ENCODE data around the gene PABPN1. TPM values are rescaled to one million over a fixed set of nuclear protein-coding genes. Genes with fewer than 3 reads are reported as not detected.
"Not testable (repeated sequence)": the region's sequence is repeated elsewhere in the genome, so short reads cannot be mapped to it uniquely, and the experiment has no call there.

PABPN1 gene
- total RNA-seq, 1 donor from 2014 or later: 86.9 TPM

- DNase-seq (ENCODE audit: low spot score) (peak; percentile 99), ATAC-seq (peak; percentile 80)
Measured at GRCh38 chr14:23301288-23301968, 19.8 kb upstream of the PABPN1 start.

GRCh38 chr14:23301969-23302289, 19.3 kb upstream of the PABPN1 start:
- peak; percentile 37 for ATAC-seq
- DNase-seq (ENCODE audit: low spot score): no peak

- ATAC-seq (peak; percentile 65), DNase-seq (ENCODE audit: low spot score) (peak; percentile 79)
Measured at GRCh38 chr14:23302290-23303225, 18.7 kb upstream of the PABPN1 start, which contains the start of gene PPP1R3E. TSS of gene PPP1R3E (minus strand) at chr14:23302859. CDS start at chr14:23302576, 283 bp downstream.

- ATAC-seq: peak; percentile 73
- DNase-seq (ENCODE audit: low spot score): peak; percentile 92
Measured at GRCh38 chr14:23306412-23307145, 14.7 kb upstream of the PABPN1 start, which contains the start of gene BCL2L2. TSS of gene BCL2L2 (plus strand) at chr14:23306833. CDS start at chr14:23307768, 935 bp downstream.

GRCh38 chr14:23307146-23307530, 14.1 kb upstream of the PABPN1 start:
- ATAC-seq (no peak), DNase-seq (ENCODE audit: low spot score) (no peak)

- DNase-seq (ENCODE audit: low spot score): no peak
- no peak for ATAC-seq
Measured at GRCh38 chr14:23307687-23308644, 13.3 kb upstream of the PABPN1 start.

- no peak for DNase-seq (ENCODE audit: low spot score)
- ATAC-seq: no peak
Measured at GRCh38 chr14:23308721-23309445, 12.4 kb upstream of the PABPN1 start.

GRCh38 chr14:23310546-23310945, 10.7 kb upstream of the PABPN1 start:
- ATAC-seq (no peak), DNase-seq (ENCODE audit: low spot score) (no peak)

GRCh38 chr14:23316300-23316699, 5.0 kb upstream of the PABPN1 start:
- DNase-seq (ENCODE audit: low spot score): no peak
- ATAC-seq: no peak

- DNase-seq (ENCODE audit: low spot score) (no peak), ATAC-seq (no peak)
Measured at GRCh38 chr14:23319746-23320583, 1.3 kb upstream of the PABPN1 start.

- peak; percentile 74 for DNase-seq (ENCODE audit: low spot score)
- ATAC-seq: peak; percentile 55
Measured at GRCh38 chr14:23321572-23322547, 603 bp downstream of the PABPN1 start.

GRCh38 chr14:23322568-23323517, 1.6 kb downstream of the PABPN1 start:
- ATAC-seq: no peak
- DNase-seq (ENCODE audit: low spot score): no peak

GRCh38 chr14:23323838-23324454, 2.7 kb downstream of the PABPN1 start:
- ATAC-seq: no peak
- DNase-seq (ENCODE audit: low spot score): no peak

GRCh38 chr14:23324455-23324846, 3.2 kb downstream of the PABPN1 start:
- DNase-seq (ENCODE audit: low spot score) (no peak), ATAC-seq (no peak)

- no peak for ATAC-seq
- DNase-seq (ENCODE audit: low spot score): no peak
Measured at GRCh38 chr14:23324993-23325392, 3.7 kb downstream of the PABPN1 start.

- not testable (repeated sequence) for DNase-seq (ENCODE audit: low spot score); ATAC-seq
Measured at GRCh38 chr14:23325746-23326145, 4.5 kb downstream of the PABPN1 start.
